NCI-H146 (cell line): ENCODE results near the gene OSBPL9.
"Not testable (repeated sequence)": the region's sequence is repeated elsewhere in the genome, so short reads cannot be mapped to it uniquely, and the experiment has no call there.

ENCODE experiments used
- DNase-seq: peaks from one replicate; lab custom pipeline; 2025; lab: John Stamatoyannopoulos, UW

Gene OSBPL9

DNA sequence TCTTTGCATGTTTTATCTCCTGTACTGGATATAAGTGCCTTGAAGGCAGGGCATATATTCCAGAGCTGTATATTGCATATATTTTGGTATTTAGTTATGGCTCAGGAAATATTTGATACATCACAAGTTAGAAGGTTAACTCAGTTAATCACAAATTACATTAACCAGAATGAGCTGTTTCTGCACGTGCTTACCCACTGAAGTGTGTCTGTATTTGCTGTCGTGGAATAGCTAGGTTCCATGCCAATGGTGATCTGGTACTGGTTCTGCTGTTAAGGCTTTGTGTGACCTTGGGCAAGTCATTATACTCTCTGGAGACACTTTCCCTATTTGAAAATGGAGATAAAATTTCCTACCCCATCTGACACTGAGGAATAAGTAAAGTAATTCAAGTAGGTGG is 50.7 kb downstream of the OSBPL9 start:
- no peak for DNase-seq

DNA sequence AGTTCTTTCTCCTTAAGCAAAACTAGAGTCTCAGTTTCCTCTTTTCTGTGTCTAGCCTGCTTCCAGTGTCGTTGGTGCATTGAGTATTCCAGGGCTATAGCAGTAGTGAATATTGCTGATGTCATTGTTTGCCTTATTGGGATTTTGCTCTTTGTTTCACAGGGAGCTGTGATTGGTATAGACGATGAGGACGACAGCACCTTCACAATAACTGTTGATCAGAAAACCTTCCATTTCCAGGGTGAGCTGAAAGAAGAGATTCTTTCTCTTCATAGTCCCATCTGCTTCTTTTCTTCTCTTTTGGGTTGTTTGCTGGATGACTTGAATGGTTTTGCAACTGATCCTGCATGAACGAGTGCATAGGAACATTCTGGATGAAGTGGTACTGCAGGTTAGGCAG is 52.4 kb downstream of the OSBPL9 start:
- DNase-seq = no peak

DNA sequence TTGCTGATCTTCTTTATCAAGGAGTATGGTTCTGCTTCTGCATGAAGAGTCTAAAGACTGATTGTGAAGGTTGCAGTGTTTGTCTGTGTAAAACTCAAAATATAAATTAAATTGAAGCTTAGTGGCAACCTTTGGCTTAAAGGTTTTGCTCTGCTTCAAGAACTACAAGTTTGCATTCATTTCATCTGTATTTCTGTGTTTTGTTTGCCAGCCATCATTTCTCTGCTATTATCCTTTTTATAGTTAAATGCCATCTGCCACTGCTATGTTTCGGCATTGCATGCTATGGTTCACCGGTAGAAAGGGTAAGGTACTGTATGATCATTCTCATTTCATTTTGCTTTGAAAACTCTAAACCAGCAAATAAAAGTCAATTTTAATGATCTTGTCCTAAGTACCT is 52.9 kb downstream of the OSBPL9 start:
- no peak for DNase-seq

DNA sequence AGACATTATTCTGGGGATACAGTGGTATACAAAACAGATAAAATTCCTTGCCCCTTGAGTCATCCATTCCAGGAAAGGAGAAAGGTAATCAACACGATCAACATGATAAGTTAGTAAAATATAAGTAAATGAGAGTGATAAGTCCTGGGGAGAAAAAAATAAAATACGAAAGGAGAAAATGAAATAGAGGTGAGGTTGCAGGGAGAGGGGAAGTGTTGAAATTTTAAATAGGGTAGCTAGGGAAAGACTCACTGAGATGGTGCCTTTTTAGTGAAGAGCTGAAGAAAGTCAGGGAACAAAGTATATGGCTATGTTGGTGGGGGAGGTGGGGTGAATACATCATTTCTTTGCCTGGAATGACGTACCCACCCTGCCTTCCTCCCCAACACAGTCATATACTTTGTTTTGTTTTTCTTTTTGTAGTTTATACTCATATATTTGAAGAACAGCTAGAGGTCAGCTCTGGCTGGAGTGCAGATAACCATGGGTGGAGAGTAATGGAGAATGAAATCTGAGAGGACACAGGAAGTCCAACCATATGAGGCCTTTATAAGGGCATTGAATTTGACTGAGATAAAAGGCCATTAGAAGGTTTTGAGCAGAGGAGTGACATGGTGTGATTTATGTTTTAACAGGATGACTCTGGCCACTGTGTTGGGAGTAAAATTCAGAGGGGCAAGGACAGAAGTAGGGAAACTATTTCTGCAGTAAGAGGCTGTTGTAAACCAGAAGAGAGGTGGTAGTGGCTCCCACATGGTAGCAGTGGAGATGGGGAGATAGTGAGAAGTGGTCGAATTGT is 54.8 kb downstream of the OSBPL9 start:
- DNase-seq = peak; percentile 27

- no peak for DNase-seq
These were observed 56.4 kb downstream of the OSBPL9 start for GRCh38 chr1:51673279-51673678.

DNA sequence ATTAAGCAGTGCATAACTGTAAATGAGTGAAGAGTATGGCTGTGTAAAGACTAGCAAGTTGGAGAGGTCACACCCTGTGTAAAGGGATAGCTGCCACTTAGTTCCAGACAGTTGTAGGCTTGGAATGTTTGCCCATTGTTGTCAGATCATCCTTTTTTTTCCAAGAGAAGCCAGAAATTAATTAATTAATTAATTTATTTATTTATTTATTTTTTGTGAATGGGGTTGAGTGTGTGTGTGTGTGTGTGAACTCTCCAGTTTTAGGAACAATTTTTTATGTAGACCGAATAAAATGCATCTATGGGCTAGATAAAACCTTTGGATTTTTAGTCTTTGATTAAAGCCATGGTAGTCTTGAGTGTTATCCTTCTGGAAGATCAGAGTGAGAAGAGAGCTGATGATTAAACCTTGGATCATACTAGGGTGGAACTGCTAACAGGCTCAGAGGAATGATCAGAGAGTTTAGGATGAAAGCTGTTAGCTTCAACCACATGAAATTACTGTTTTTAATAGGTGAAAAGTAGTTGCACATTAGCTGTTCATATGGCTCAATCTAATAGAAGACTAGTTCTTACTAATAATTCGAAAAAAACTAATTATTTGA is 58.4 kb downstream of the OSBPL9 start:
- DNase-seq = no peak

- DNase-seq = no peak
These were observed 62.5 kb downstream of the OSBPL9 start for GRCh38 chr1:51679435-51679834.

- no peak for DNase-seq
These were observed 67.9 kb downstream of the OSBPL9 start for GRCh38 chr1:51684776-51685175.

DNA sequence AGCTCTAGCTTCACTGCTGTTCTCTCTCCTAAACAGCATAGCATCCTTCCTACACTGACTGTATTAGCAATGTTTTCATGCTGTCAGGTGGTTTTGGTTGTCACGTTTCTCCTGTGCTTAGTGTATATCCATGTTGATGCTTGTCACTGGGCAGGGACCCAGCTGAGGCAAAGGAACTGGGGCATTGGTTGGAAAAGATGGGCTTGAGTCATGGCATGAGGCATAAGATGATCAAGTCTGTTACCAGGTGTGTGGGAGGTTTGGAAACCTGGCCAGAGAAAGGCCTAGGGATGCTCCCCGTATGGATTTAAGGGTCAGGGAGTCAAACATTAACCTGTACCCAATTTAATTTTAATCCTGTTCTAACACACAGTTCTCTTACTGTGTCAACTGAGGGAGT is 69.6 kb downstream of the OSBPL9 start:
- DNase-seq = no peak

GRCh38 chr1:51689075-51689440 is 72.2 kb downstream of the OSBPL9 start:
- no peak for DNase-seq

DNA sequence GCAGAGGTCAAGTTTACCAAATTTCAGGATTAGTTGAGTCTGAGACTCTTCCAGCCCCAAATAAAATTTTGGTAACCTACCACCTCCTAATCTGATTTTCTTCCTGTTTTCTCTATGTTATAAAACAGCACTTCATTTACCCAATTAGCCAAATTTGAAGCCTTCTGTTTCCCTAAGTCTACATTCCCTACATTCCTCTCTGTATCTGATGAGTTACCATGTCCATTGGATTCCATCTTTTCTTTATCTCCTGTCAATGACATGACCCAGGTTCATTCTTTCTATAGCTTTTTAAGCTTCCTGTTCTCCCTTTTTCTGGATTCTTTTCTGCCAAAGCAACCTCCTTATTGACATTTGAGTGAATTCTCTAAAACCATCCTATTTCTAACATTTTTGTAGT is 72.8 kb downstream of the OSBPL9 start:
- no peak for DNase-seq

DNA sequence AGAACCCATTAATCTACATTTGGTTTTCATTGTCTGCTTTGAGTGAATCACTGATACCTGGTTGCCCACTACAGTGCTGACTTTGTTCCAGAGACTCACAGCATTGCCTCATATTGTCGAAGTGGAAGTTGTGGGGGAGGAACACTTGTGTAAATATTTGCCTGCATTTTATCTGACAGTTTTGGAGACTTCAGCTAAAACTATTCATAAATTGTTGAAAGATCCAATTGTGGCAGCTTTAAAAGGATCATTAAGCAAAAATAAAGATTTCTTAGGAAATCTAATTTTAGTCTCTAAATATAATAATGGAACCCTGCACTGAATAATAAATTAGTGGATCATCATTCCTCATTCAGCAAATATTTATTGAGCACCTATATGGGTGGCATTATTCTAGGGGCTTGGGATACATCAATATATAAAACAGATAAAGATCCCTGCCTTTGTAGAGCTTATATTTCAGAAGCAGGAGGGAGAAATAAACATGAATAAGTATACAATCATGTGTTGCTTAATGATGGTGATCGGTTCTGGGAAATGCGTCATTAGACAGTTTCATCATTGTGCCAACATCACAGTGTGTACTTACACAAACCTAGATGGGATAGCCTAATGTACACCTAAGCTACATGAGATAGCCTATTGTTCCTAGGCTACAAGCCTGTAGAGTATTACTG is 73.5 kb downstream of the OSBPL9 start:
- DNase-seq = peak; percentile 64

DNA sequence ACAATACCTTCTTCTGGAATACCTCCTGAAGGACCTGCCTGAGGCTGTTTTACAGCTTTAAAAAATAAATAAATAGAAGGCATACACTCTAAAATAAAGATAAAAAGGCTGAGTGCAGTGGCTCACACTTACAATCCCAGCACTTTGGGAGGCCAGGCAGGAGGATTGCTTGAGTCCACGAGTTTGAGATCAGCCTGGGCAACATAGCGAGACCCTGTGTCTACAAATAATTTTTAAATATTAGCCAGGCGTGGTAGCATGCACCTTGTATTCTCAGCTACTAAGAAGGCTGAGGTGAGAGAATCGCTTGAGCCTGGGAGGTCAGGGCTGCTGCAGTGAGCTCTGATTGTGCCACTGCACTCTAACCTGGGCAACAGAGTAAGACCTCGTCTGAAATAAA is 75.0 kb downstream of the OSBPL9 start:
- no peak for DNase-seq

DNA sequence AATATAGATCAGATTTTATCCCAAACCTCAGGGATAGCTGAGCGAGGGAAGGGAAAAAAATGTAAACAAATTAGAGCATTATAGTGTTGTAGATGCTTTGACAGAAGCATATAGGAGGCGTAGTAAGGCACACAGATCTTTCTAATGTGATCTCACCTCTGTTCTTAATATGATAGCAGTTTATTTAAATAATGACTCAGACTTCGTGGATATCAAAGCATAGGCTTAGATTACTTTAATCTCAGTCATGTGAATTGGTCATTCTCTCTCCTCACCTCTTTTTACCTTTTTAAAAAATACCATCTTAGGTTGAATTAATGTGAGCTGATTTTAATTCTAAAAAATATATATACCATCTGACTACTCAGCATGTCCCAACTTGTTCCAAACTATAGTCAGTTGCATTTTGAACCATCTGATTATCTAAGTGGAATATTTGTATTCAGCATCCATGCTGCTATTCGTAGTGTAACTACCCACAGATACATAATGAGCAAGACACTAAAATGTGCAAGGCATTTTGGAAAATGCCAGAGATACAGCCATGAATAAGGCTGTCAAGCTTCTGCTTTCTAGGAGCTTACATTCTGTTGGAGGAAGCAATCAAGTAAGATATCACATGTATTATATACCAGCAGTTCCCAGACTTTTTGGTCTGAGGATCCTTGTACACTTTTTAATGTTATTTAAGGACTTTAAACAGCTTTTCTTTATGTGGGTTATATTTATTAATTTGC is 76.7 kb downstream of the OSBPL9 start:
- DNase-seq = no peak

GRCh38 chr1:51697166-51697565 is 80.3 kb downstream of the OSBPL9 start:
- DNase-seq = no peak

- no peak for DNase-seq
These were observed 82.5 kb downstream of the OSBPL9 start for GRCh38 chr1:51699391-51699790.

DNA sequence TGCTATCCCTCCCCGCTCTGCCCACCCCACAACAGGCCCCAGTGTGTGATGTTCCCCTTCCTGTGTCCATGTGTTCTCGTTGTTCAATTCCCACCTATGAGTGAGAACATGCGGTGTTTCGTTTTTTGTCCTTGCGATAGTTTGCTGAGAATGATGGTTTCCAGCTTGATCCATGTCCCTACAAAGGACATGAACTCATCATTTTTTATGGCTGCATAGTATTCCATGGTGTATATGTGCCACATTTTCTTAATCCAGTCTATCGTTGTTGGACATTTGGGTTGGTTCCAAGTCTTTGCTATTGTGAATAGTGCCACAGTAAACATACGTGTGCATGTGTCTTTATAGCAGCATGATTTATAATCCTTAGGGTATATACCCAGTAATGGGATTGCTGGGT is 84.9 kb downstream of the OSBPL9 start:
- DNase-seq = not testable (repeated sequence)

- not testable (repeated sequence) for DNase-seq
These were observed 85.3 kb downstream of the OSBPL9 start for GRCh38 chr1:51702220-51702619.

DNA sequence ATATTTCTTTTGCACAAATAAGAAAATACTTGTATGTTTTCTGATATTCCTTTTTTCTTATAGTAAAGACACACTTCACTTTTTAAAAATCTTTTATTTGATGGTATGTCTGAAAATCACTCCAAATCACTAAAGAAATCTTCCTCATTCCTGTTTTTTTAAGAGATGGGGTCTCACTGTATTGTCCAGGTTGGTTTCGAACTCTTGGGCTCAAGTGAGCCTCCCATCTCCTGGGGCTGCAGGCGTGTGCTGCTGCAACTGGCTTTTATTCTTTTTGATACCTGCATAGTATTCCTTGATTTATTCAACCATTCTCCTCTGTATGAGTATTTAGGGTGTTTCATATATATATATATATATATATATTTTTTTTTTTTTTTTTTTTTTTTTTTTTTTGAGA is 88.1 kb downstream of the OSBPL9 start:
- DNase-seq = no peak

GRCh38 chr1:51708911-51709760 is 92.2 kb downstream of the OSBPL9 start:
- no peak for DNase-seq

DNA sequence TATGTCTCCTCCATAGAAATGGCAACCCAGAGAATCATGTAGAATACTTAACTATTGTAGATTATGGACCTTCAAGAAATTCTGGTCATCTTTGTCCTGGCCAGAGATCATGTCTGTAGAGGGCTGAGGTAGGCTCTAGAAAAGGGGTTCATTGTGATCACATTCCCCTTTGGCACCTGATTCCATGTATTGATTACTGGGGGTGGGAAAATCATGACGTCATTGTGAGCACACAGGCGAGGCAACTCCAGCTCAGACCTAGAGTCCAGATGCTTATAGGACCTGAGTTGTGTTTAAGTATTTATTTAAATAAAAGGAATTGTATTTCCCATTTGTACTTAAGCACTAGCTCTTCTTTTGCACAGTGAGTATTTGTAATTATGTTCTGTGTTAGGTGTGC is 93.1 kb downstream of the OSBPL9 start:
- no peak for DNase-seq

DNA sequence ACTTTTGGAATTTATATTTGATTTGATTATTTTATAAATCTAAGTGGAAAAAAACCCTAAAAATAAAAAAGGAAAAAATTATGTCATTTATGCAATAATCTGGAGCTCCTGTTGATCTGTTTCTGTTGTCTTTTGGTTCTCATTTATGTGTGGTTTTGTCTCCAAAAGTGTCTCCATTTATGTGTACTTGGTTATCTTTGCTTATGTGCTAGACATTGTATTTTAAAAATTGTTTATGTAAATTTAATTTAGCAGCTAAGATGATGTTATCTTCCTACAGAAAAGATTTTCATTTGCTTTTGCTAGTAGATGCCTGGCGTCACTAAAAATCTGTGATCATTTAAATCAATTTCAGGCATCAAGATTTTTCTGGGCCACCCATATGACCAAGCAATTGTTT is 95.7 kb downstream of the OSBPL9 start:
- DNase-seq = no peak
